Lower leg skin (tissue), 4 donors: ENCODE measurements around the gene GNPNAT1. TPM values are rescaled to one million over a fixed set of nuclear protein-coding genes. Genes with fewer than 3 reads are reported as not detected.

ENCODE experiments used
- DNase-seq, 2 donors: peaks; one replicate each; pipeline ENCODE4 v3.0.0-alpha.2; 2019; ENCODE audit warnings: low spot score in 2 of 2
- H3K4me3 ChIP-seq: fragments of 200-600 bp; sonication (generic); 2 replicates; pipeline ENCODE4 v1.5.1; 2017; ENCODE audit warnings: mild to moderate bottlenecking, low read depth; ENCODE audit not compliant: poor library complexity, severe bottlenecking
- POLR2A ChIP-seq, 2 donors: fragments of 450-650 bp; IDR thresholded peaks; one replicate each; pipeline ENCODE4 v1.6.1; 2016 to 2017; ENCODE audit warnings: antibody characterized with exemption in 2 of 2, mild to moderate bottlenecking in 1 of 2, moderate library complexity in 1 of 2
- WGBS, 2 donors: methylation state at CpG; one replicate each; pipeline ENCODE4 v1.1.5; 2018; 5-methylcytosine and 5-hydroxymethylcytosine counted together
- intact Hi-C: fragments of 100-400 bp; cut with DNase I; formaldehyde crosslinking; loops from one replicate; pipeline ENCODE4 v1.15.0; 2023; ENCODE audit warnings: low total_unique reads
- total RNA-seq, 4 donors: library from RNA; depleted of rRNA; stranded (reverse); fragments of >200 nt; gene quantifications; one replicate each; pipeline ENCODE4 v1.1.0, GENCODE V29; 2016
- TF ChIP-seq, protein P1 (sequence below), 3 donors: fragments of 450-650 bp; IDR thresholded peaks; one replicate each; pipeline ENCODE4 v1.5.1; 2016; ENCODE audit warnings: antibody characterized with exemption in 3 of 3, mild to moderate bottlenecking in 3 of 3, moderate library complexity in 2 of 3

The GNPNAT1 gene
- total RNA-seq, 4 donors from 2014 or later, result 6.4 to 9.1 (median 7.7) TPM

DNA sequence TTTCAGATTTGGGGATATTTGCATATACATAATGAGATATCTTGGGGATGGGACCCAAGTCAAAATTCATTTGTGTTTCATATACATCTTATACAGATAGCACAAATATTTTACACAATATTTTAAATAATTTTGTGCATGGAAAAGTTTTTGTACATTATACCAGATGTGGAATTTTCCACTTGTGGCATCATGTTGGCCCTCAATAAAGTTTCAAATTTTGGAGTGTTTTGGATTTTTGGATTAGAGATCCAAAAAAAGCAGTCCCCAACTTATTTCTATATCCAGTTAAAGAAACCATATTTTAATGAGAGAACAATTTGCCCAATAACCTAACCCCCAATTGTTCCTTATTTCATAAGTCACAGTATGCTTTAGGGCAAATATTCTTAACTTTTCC is 4.5 kb downstream of the GNPNAT1 start:
- TF ChIP-seq POLR2A (IDR thresholded peaks at IDR 0.05), result no peak
- TF ChIP-seq, protein P1, sequence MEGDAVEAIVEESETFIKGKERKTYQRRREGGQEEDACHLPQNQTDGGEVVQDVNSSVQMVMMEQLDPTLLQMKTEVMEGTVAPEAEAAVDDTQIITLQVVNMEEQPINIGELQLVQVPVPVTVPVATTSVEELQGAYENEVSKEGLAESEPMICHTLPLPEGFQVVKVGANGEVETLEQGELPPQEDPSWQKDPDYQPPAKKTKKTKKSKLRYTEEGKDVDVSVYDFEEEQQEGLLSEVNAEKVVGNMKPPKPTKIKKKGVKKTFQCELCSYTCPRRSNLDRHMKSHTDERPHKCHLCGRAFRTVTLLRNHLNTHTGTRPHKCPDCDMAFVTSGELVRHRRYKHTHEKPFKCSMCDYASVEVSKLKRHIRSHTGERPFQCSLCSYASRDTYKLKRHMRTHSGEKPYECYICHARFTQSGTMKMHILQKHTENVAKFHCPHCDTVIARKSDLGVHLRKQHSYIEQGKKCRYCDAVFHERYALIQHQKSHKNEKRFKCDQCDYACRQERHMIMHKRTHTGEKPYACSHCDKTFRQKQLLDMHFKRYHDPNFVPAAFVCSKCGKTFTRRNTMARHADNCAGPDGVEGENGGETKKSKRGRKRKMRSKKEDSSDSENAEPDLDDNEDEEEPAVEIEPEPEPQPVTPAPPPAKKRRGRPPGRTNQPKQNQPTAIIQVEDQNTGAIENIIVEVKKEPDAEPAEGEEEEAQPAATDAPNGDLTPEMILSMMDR (IDR thresholded peaks at IDR 0.05), result no peak
- intact Hi-C loops, result no loop called here

DNA sequence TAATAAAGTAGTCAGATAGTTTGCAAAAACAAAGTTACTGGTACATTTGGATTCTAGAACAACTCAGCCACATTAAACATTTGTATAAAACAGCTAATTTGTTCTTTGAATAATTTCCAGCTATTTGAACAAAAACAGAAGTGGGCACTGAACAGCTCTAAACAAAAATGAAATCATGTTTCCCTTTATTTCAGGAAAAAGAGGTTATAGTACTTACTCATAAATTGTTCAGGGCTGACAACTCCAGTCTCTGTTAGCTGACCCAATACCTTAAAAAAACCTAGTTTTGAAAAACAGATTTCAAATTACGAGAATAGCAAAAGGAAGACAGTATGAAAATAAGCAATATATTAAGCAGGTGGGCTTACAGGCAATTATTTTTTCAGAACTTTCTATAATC is 8.2 kb downstream of the GNPNAT1 start:
- TF ChIP-seq, protein P1 (IDR thresholded peaks at IDR 0.05), result no peak
- TF ChIP-seq POLR2A (IDR thresholded peaks at IDR 0.05), result no peak
- no peak overlapping the region for H3K4me3 ChIP-seq
- intact Hi-C loops, result no loop called here
- 65 to 72% methylated on average over 1 of the region's 1 CpG for WGBS, 2 donors
- no peak for DNase-seq

More for the DNA sequence above, 4.5 kb downstream of the GNPNAT1 start:
- no peak overlapping the region for H3K4me3 ChIP-seq
- no peak for DNase-seq

DNA sequence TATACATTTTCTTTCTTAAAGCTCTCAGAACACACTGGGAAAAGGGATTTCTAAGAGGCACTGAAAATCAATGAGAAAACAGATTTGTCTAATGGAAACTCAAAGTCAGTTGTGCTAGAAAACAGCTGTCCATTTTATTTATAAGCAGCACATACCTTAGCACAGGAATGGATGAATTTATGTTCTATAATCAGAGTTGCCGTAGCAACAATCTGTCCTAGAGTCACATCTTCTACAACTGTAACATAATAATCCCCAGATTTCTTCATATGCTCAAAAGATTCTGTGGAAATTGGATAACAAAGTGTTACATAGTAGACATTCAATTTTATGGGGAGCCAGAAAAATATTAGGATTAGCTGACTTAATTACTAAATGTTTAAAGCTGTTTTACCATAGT is 9.8 kb downstream of the GNPNAT1 start:
- H3K4me3 ChIP-seq, result no peak overlapping the region
- intact Hi-C loops, result no loop called here
- no peak for TF ChIP-seq POLR2A (IDR thresholded peaks at IDR 0.05)
- TF ChIP-seq, protein P1 (IDR thresholded peaks at IDR 0.05), result no peak
- 96 to 100% methylated on average over 1 of the region's 1 CpG for WGBS, 2 donors
- no peak for DNase-seq

DNA sequence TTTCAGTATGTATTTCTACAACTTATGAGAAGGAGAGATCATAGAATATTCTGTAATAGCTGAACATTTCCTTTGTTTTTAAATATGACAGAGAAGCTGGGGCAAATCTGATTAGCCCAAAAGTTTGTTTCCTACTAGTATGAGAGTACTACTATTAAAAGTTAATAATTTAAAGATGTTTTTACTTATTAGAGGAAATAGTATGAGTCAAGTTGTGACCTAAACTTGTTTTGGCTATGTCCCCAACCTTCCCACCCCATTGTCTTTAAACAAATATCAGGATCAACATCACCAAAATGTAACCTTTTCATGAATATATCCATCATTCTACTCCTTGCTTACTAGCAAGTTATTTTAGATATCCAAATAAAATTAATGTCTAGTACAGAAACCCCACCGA is 10.5 kb downstream of the GNPNAT1 start:
- no peak for DNase-seq
- WGBS, 2 donors, result 93% methylated on average over 1 of the region's 1 CpG
- intact Hi-C loops, result no loop called here

DNA sequence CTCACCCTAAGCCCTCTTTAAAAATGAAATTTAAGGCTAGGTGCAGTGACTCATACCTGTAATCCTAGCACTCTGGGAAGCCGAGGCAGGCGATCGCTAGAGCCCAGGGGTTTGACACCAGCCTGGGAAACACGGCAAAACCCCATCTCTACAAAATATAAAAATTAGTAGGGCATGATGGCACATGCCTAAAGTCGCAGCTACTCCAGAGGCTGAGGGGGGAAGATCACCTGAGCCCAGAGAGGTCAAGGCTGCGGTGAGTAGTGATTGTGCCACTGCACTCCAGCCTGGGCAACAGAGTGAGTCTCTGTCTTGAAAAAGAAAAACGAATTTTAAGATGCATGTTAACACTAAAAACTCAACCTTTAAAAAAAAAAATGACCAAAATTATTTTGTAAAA is 12.7 kb downstream of the GNPNAT1 start:
- intact Hi-C loops, result no loop called here
- TF ChIP-seq, protein P1 (IDR thresholded peaks at IDR 0.05), result no peak
- TF ChIP-seq POLR2A (IDR thresholded peaks at IDR 0.05), result no peak
- H3K4me3 ChIP-seq, result no peak overlapping the region
- no peak for DNase-seq
- 81 to 83% methylated on average over 7 of the region's 7 CpGs for WGBS, 2 donors

More for the DNA sequence above, 10.5 kb downstream of the GNPNAT1 start:
- no peak for TF ChIP-seq POLR2A (IDR thresholded peaks at IDR 0.05)
- TF ChIP-seq, protein P1 (IDR thresholded peaks at IDR 0.05), result no peak
- no peak overlapping the region for H3K4me3 ChIP-seq

DNA sequence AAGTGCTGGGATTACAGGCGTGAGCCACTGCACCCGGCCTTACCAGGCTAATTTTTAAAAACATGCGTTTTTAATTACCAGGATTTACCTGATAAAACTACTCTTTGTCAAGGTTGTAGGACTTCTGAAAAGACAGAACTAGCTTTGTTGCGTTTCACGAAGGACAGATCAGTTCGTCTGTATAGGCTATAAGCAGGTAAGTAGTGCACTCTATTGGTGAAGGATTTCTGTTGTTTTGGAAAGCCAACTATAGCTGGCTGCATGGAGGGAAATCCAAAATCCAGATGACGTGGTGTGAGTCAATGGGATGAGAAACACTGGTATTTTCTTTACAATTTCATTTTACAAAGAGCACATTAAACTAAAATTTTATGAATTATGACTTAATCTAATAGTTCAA is 14.6 kb downstream of the GNPNAT1 start:
- DNase-seq, result no peak
- TF ChIP-seq, protein P1 (IDR thresholded peaks at IDR 0.05), result no peak
- TF ChIP-seq POLR2A (IDR thresholded peaks at IDR 0.05), result no peak
- no peak overlapping the region for H3K4me3 ChIP-seq
- WGBS, 2 donors, result 86 to 87% methylated on average over 7 of the region's 7 CpGs
- intact Hi-C loops, result no loop called here
